ENCODE measurements around the gene TEX53. TPM values are rescaled to one million over a fixed set of nuclear protein-coding genes. Genes with fewer than 3 reads are reported as not detected.

Gene TEX53
- polyA plus RNA-seq, 1 donor, result not detected

Other genes starting within 250 kb of the TEX53 start
- 2.1 TPM for gene WHRN, start 152.3 kb downstream of the TEX53 start, polyA plus RNA-seq (ENCODE audit: insufficient read length)
- gene ATP6V1G1, start 70.0 kb downstream of the TEX53 start, polyA plus RNA-seq (ENCODE audit: insufficient read length), result 87.0 TPM
- gene TMEM268, start 46.5 kb downstream of the TEX53 start, polyA plus RNA-seq (ENCODE audit: insufficient read length), result 4.3 TPM
- not detected for gene TEX48, start 24.4 kb upstream of the TEX53 start, polyA plus RNA-seq (ENCODE audit: insufficient read length)
- gene TNFSF15, start 148.2 kb upstream of the TEX53 start, polyA plus RNA-seq (ENCODE audit: insufficient read length), result 0.30 TPM

Measured in hindlimb muscle (tissue), 1 donor.